Measurements from ENCODE around the gene SHLD3.
A peak's percentile ranks its signal among the peaks of the same experiment; 100 is the strongest.
"Not testable (repeated sequence)": the region's sequence is repeated elsewhere in the genome, so short reads cannot be mapped to it uniquely, and the experiment has no call there.

SHLD3 gene
- long read RNA-seq, donor 1, partial matches to known transcripts = 0 of 2 reads
- long read RNA-seq, donor 1, other reads (novel, unspliced or antisense) = 0 of 2 reads
- long read RNA-seq, donor 2, partial matches to known transcripts = 0 of 2 reads
- long read RNA-seq, donor 2, other reads (novel, unspliced or antisense) = 0 of 2 reads
- long read RNA-seq, donor 3 = 0 reads
- long read RNA-seq, donor 4, partial matches to known transcripts = 0 of 3 reads
- long read RNA-seq, donor 4, other reads (novel, unspliced or antisense) = 0 of 3 reads
- long read RNA-seq, donor 5 = 0 reads
- long read RNA-seq, donor 6, partial matches to known transcripts = 0 of 3 reads
- long read RNA-seq, donor 6, other reads (novel, unspliced or antisense) = 0 of 3 reads
- long read RNA-seq, donor 7, partial matches to known transcripts = 0 of 3 reads
- long read RNA-seq, donor 7, other reads (novel, unspliced or antisense) = 0 of 3 reads
- long read RNA-seq, donor 8, partial matches to known transcripts = 0 of 1 reads
- long read RNA-seq, donor 8, other reads (novel, unspliced or antisense) = 0 of 1 reads

- DNase-seq = peak; percentile 90
Measured at GRCh38 chr5:65624571-65625555, at the start of gene SHLD3, which contains the start of gene TRAPPC13. Gene SHLD3 (plus strand): TSS chr5:65625027. CDS start chr5:65629588, 4,561 bp downstream. Gene TRAPPC13 (plus strand): TSS chr5:65625027. CDS start chr5:65625061, 34 bp downstream.

GRCh38 chr5:65577141-65577540 is 47.7 kb upstream of the SHLD3 start:
- no peak for DNase-seq

GRCh38 chr5:65588694-65589093 is 36.1 kb upstream of the SHLD3 start:
- no peak for DNase-seq

- DNase-seq = not testable (repeated sequence)
Measured at GRCh38 chr5:65601761-65602160, 23.1 kb upstream of the SHLD3 start.

- no peak for DNase-seq
Measured at GRCh38 chr5:65611524-65611923, 13.3 kb upstream of the SHLD3 start.

- no peak for DNase-seq
Measured at GRCh38 chr5:65612298-65612907, 12.4 kb upstream of the SHLD3 start.

- DNase-seq = no peak
Measured at GRCh38 chr5:65620021-65620420, 4.8 kb upstream of the SHLD3 start.

GRCh38 chr5:65621961-65622360 is 2.9 kb upstream of the SHLD3 start:
- DNase-seq = not testable (repeated sequence)

- DNase-seq = no peak
Measured at GRCh38 chr5:65623482-65623881, 1.3 kb upstream of the SHLD3 start.

- DNase-seq = peak; percentile 99
Measured at GRCh38 chr5:65624025-65624570, 729 bp upstream of the SHLD3 start, which contains the start of gene TRIM23. Gene TRIM23 (minus strand): TSS chr5:65624333. CDS start chr5:65624274, 59 bp downstream.

GRCh38 chr5:65625743-65626142 is 916 bp downstream of the SHLD3 start:
- no peak for DNase-seq

- DNase-seq = no peak
Measured at GRCh38 chr5:65630981-65631380, 6.2 kb downstream of the SHLD3 start.

- no peak for DNase-seq
Measured at GRCh38 chr5:65640240-65640639, 15.4 kb downstream of the SHLD3 start.

- DNase-seq = no peak
Measured at GRCh38 chr5:65646938-65647337, 22.1 kb downstream of the SHLD3 start.

GRCh38 chr5:65647941-65648340 is 23.1 kb downstream of the SHLD3 start:
- no peak for DNase-seq

- DNase-seq = no peak
Measured at GRCh38 chr5:65651144-65651543, 26.3 kb downstream of the SHLD3 start.

GRCh38 chr5:65654713-65655112 is 29.9 kb downstream of the SHLD3 start:
- no peak for DNase-seq

- DNase-seq = no peak
Measured at GRCh38 chr5:65663804-65664521, 39.1 kb downstream of the SHLD3 start.

GRCh38 chr5:65668696-65669095 is 43.9 kb downstream of the SHLD3 start:
- no peak for DNase-seq

GRCh38 chr5:65672796-65673195 is 48.0 kb downstream of the SHLD3 start:
- DNase-seq = no peak

GRCh38 chr5:65674749-65675148 is 49.9 kb downstream of the SHLD3 start:
- DNase-seq = no peak

All from right kidney (tissue), 9 donors.